Cardiac fibroblast (primary cell): ENCODE measurements around the gene SPAG5.
"Not testable (repeated sequence)": the region's sequence is repeated elsewhere in the genome, so short reads cannot be mapped to it uniquely, and the experiment has no call there.

ENCODE experiments used
- DNase-seq, 2 donors: peaks; one replicate each; pipeline versions ENCODE4 v3.0.0 to v3.0.0-alpha.2; 2010; ENCODE audit warnings: low read depth in 2 of 2
- H3K4me3 ChIP-seq, 2 donors: replicated peaks in 1 of 2; 1 replicate in 1 of 2; 2 replicates in 1 of 2; pipeline ENCODE4 v1.5.1; 2011; ENCODE audit warnings: low read depth in 2 of 2, low read length in 2 of 2, mild to moderate bottlenecking in 2 of 2, moderate library complexity in 1 of 2
- CTCF ChIP-seq: IDR thresholded peaks from one replicate; pipeline ENCODE4 v1.5.1; 2011; ENCODE audit warnings: low read depth, mild to moderate bottlenecking, low read length, inconsistent platforms

SPAG5 gene

GRCh38 chr17:28612531-28612930 lies 13.7 kb upstream of the SPAG5 start:
- no peak for DNase-seq
- H3K4me3 ChIP-seq: no peak overlapping the region
- no peak for TF ChIP-seq CTCF

- no peak overlapping the region for H3K4me3 ChIP-seq
- DNase-seq: no peak
- no peak for TF ChIP-seq CTCF
Measured at GRCh38 chr17:28610376-28610775, 11.6 kb upstream of the SPAG5 start.

- not testable (repeated sequence) for DNase-seq, H3K4me3 ChIP-seq
Measured at GRCh38 chr17:28604031-28604430, 5.2 kb upstream of the SPAG5 start.

- peak; percentile 87 to 95 for DNase-seq
- H3K4me3 ChIP-seq: peak overlapping the region; percentile 77 to 80
Measured at GRCh38 chr17:28599311-28600184, 723 bp upstream of the SPAG5 start.

GRCh38 chr17:28598389-28598788 lies 436 bp downstream of the SPAG5 start:
- peak overlapping the region; percentile 77 to 80 for H3K4me3 ChIP-seq
- DNase-seq: no peak
- no peak for TF ChIP-seq CTCF

More at GRCh38 chr17:28599311-28600184, 723 bp upstream of the SPAG5 start:
- no peak for TF ChIP-seq CTCF

- TF ChIP-seq CTCF: no peak
- no peak for DNase-seq
- peak overlapping the region; percentile 77 to 80 for H3K4me3 ChIP-seq
Measured at GRCh38 chr17:28597606-28598383, 1.0 kb downstream of the SPAG5 start.

- DNase-seq: no peak
- TF ChIP-seq CTCF: no peak
- H3K4me3 ChIP-seq: no peak overlapping the region
Measured at GRCh38 chr17:28592260-28592659, 6.6 kb downstream of the SPAG5 start.
